GM23338 (cell line): ENCODE data around the gene CD1D. TPM values are rescaled to one million over a fixed set of nuclear protein-coding genes. Genes with fewer than 3 reads are reported as not detected.

Experiments
- ATAC-seq: fragments of 200-7000 bp; cut with Tn5 transposase; 3 replicates; pipeline ENCODE4 v1.9.1; 2020
- DNase-seq: peaks from one replicate; pipeline ENCODE4 v3.0.0-alpha.2; 2015; ENCODE audit warnings: low spot score
- H2AFZ ChIP-seq: fragments of 200-600 bp; sonication (generic); 2 replicates; pipeline ENCODE4 v1.8.0; 2016; ENCODE audit warnings: antibody characterized with exemption, mild to moderate bottlenecking, moderate library complexity
- H3F3A ChIP-seq: fragments of 200-600 bp; sonication (generic); replicated peaks from 2 replicates; pipeline ENCODE4 v1.8.0; 2017; ENCODE audit warnings: antibody characterized with exemption, mixed run types, low read depth
- H3K27ac ChIP-seq: fragments of 200-600 bp; sonication (generic); 2 replicates; pipeline ENCODE4 v1.6.1; 2016; ENCODE audit warnings: low read depth
- H3K27me3 ChIP-seq: fragments of 200-600 bp; sonication (generic); 2 replicates; pipeline ENCODE4 v1.8.0; 2016; ENCODE audit warnings: mild to moderate bottlenecking, mixed run types, moderate library complexity; ENCODE audit not compliant: insufficient read depth
- H3K36me3 ChIP-seq: fragments of 200-600 bp; sonication (generic); 2 replicates; pipeline ENCODE4 v1.8.0; 2016; ENCODE audit warnings: mild to moderate bottlenecking; ENCODE audit not compliant: insufficient read depth
- H3K4me1 ChIP-seq: fragments of 200-600 bp; sonication (generic); 2 replicates; pipeline ENCODE4 v1.8.0; 2016; ENCODE audit warnings: mild to moderate bottlenecking, moderate library complexity; ENCODE audit not compliant: insufficient read depth
- H3K4me2 ChIP-seq: fragments of 200-600 bp; sonication (generic); 2 replicates; pipeline ENCODE4 v1.7.1; 2017; ENCODE audit warnings: mixed run types
- H3K4me3 ChIP-seq: fragments of 200-600 bp; sonication (generic); 2 replicates; pipeline ENCODE4 v1.6.1; 2016; ENCODE audit warnings: mixed run types
- H3K79me2 ChIP-seq: fragments of 200-600 bp; sonication (generic); replicated peaks from 2 replicates; pipeline ENCODE4 v1.8.0; 2017; ENCODE audit warnings: mild to moderate bottlenecking; ENCODE audit not compliant: insufficient read depth
- H3K9me2 ChIP-seq: fragments of 200-600 bp; sonication (generic); 2 replicates; pipeline ENCODE4 v1.8.0; 2017; ENCODE audit not compliant: insufficient read depth
- H4K20me1 ChIP-seq: fragments of 200-600 bp; sonication (generic); replicated peaks from 2 replicates; pipeline ENCODE4 v1.8.0; 2017; ENCODE audit warnings: mild to moderate bottlenecking; ENCODE audit not compliant: insufficient read depth
- H3K27ac Mint-ChIP-seq: 2 replicates; pipeline ENCODE4 v1.8.0; 2020; ENCODE audit warnings: inconsistent platforms, mild to moderate bottlenecking, moderate library complexity, mixed read lengths
- H3K27me3 Mint-ChIP-seq: 3 replicates; pipeline ENCODE4 v1.8.0; 2022; ENCODE audit warnings: low read depth, mild to moderate bottlenecking, moderate library complexity, mixed read lengths, inconsistent platforms; ENCODE audit not compliant: insufficient read depth, poor library complexity
- H3K36me3 Mint-ChIP-seq: 3 replicates; pipeline ENCODE4 v1.8.0; 2021; ENCODE audit warnings: low read depth, mild to moderate bottlenecking, inconsistent platforms, moderate library complexity, mixed read lengths
- H3K4me1 Mint-ChIP-seq: 3 replicates; pipeline ENCODE4 v1.8.0; 2020; ENCODE audit warnings: mild to moderate bottlenecking, inconsistent platforms, mixed read lengths
- H3K4me3 Mint-ChIP-seq: 3 replicates; pipeline ENCODE4 v1.8.0; 2021; ENCODE audit warnings: moderate library complexity, mild to moderate bottlenecking, inconsistent platforms, mixed read lengths
- H3K9me3 Mint-ChIP-seq: 3 replicates; pipeline ENCODE4 v1.8.0; 2020; ENCODE audit warnings: moderate library complexity, mild to moderate bottlenecking, inconsistent platforms, mixed read lengths
- CREB1 ChIP-seq: fragments of 250-450 bp; sonication (Bioruptor Pico); IDR thresholded peaks from 2 replicates; pipeline ENCODE4 v1.5.0; 2020; ENCODE audit warnings: low read depth, mild to moderate bottlenecking, moderate library complexity
- EZH2 ChIP-seq: fragments of 200-600 bp; sonication (generic); IDR thresholded peaks from one replicate; pipeline ENCODE4 v1.8.0; 2017; ENCODE audit warnings: antibody characterized with exemption, mild to moderate bottlenecking, low read depth; ENCODE audit not compliant: unreplicated experiment
- EZH2phosphoT487 ChIP-seq: fragments of 200-600 bp; sonication (generic); IDR thresholded peaks from one replicate; pipeline ENCODE4 v1.8.1; 2018; ENCODE audit warnings: antibody characterized with exemption; ENCODE audit not compliant: unreplicated experiment
- JUNB ChIP-seq: IDR thresholded peaks from one replicate; pipeline ENCODE4 v1.6.1; 2016; ENCODE audit warnings: antibody characterized with exemption; ENCODE audit not compliant: unreplicated experiment
- NANOG ChIP-seq: IDR thresholded peaks from 2 replicates; pipeline ENCODE4 v1.6.1; 2016; ENCODE audit warnings: antibody characterized with exemption, borderline replicate concordance
- POLR2AphosphoS5 ChIP-seq: IDR thresholded peaks from 2 replicates; pipeline ENCODE4 v1.6.1; 2016; ENCODE audit warnings: antibody characterized with exemption, low read depth
- REST ChIP-seq: IDR thresholded peaks from one replicate; pipeline ENCODE4 v1.6.1; 2018; ENCODE audit warnings: antibody characterized with exemption; ENCODE audit not compliant: unreplicated experiment
- STAT1 ChIP-seq: IDR thresholded peaks from one replicate; pipeline ENCODE4 v1.6.1; 2016; ENCODE audit warnings: antibody characterized with exemption; ENCODE audit not compliant: unreplicated experiment
- ZNF114 ChIP-seq: fragments of 250-450 bp; sonication (Bioruptor Pico); IDR thresholded peaks from 2 replicates; pipeline ENCODE4 v1.5.0; 2020; ENCODE audit warnings: mild to moderate bottlenecking, moderate library complexity
- ZNF331 ChIP-seq: fragments of 250-450 bp; sonication (Bioruptor Pico); IDR thresholded peaks from 2 replicates; pipeline ENCODE4 v1.5.0; 2020; ENCODE audit warnings: low read depth, mild to moderate bottlenecking, moderate library complexity
- ZNF462 ChIP-seq: fragments of 250-450 bp; sonication (Bioruptor Pico); IDR thresholded peaks from 2 replicates; pipeline ENCODE4 v1.5.0; 2020; ENCODE audit warnings: mild to moderate bottlenecking, moderate library complexity
- polyA plus RNA-seq: library from polyadenylated mRNA; unstranded; fragments of >200 nt; fragmentation: Nextera tagmentation; extraction: Ambion mirVana; gene quantifications from 2 replicates; pipeline ENCODE4 v1.2.1, GENCODE V29; 2016
- total RNA-seq: library from RNA; depleted of rRNA; stranded (reverse); fragments of >200 nt; shearing (Covaris generic); gene quantifications from 2 replicates; pipeline ENCODE4 v1.2.3, GENCODE V29; 2014
- TF ChIP-seq, protein P1 (sequence below): IDR thresholded peaks from 2 replicates; pipeline ENCODE4 v1.6.1; 2016; ENCODE audit warnings: antibody characterized with exemption
- TF ChIP-seq, protein P2 (sequence below), 2 experiments: fragments of 200-600 bp in 1 of 2; sonication (generic) in 1 of 2; conservative IDR thresholded peaks; 2 replicates each; pipeline versions ENCODE4 v1.5.1 to v1.6.1; 2016 to 2017; ENCODE audit warnings: antibody characterized with exemption in 2 of 2, low read depth in 2 of 2, mild to moderate bottlenecking in 2 of 2, moderate library complexity in 1 of 2

Gene CD1D
- total and polyA plus RNA-seq, 2 experiments from 2014 or later: 1.5 to 2.7 TPM

- H3F3A ChIP-seq: no peaks in the 10 kb centered on the region
- ATAC-seq: no peak
- H2AFZ ChIP-seq: no peak overlapping the region
- H3K4me1 ChIP-seq: no peaks in the 10 kb centered on the region
- no peak for DNase-seq
- TF ChIP-seq ZNF462 (CRISPR knock-in tag) (no peak), POLR2AphosphoS5 (no peak), ZNF114 (no peak), CREB1 (no peak), STAT1 (no peak), EZH2 (no peak), ZNF331 (no peak), REST (no peak), EZH2phosphoT487 (no peak), JUNB (no peak), NANOG (no peak)
- TF ChIP-seq, protein P1, sequence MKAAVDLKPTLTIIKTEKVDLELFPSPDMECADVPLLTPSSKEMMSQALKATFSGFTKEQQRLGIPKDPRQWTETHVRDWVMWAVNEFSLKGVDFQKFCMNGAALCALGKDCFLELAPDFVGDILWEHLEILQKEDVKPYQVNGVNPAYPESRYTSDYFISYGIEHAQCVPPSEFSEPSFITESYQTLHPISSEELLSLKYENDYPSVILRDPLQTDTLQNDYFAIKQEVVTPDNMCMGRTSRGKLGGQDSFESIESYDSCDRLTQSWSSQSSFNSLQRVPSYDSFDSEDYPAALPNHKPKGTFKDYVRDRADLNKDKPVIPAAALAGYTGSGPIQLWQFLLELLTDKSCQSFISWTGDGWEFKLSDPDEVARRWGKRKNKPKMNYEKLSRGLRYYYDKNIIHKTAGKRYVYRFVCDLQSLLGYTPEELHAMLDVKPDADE: no peak
- TF ChIP-seq, protein P2, sequence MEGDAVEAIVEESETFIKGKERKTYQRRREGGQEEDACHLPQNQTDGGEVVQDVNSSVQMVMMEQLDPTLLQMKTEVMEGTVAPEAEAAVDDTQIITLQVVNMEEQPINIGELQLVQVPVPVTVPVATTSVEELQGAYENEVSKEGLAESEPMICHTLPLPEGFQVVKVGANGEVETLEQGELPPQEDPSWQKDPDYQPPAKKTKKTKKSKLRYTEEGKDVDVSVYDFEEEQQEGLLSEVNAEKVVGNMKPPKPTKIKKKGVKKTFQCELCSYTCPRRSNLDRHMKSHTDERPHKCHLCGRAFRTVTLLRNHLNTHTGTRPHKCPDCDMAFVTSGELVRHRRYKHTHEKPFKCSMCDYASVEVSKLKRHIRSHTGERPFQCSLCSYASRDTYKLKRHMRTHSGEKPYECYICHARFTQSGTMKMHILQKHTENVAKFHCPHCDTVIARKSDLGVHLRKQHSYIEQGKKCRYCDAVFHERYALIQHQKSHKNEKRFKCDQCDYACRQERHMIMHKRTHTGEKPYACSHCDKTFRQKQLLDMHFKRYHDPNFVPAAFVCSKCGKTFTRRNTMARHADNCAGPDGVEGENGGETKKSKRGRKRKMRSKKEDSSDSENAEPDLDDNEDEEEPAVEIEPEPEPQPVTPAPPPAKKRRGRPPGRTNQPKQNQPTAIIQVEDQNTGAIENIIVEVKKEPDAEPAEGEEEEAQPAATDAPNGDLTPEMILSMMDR (conservative IDR thresholded peaks at IDR 0.05; ENCODE audit: low read depth in 2 of 2): no peak
- H3K36me3 Mint-ChIP-seq: no peaks in the 10 kb centered on the region
- H4K20me1 ChIP-seq: no peaks in the 10 kb centered on the region
- H3K4me3 Mint-ChIP-seq: no peak overlapping the region
- H3K27me3 ChIP-seq: peaks cover 15% of the 10 kb centered on the region; the same call in 1 of the 2 replicates
- no peaks in the 10 kb centered on the region; the same call in 1 of the 2 replicates for H3K36me3 ChIP-seq
- H3K4me2 ChIP-seq: no peak overlapping the region
- no peak overlapping the region for H3K27ac Mint-ChIP-seq
- no peaks in the 10 kb centered on the region; the same call in 2 of the 3 replicates for H3K9me3 Mint-ChIP-seq
- no peaks in the 10 kb centered on the region for H3K79me2 ChIP-seq
- peaks cover 7% of the 10 kb centered on the region for H3K27me3 Mint-ChIP-seq
- no peak overlapping the region for H3K4me3 ChIP-seq
- no peaks in the 10 kb centered on the region; the same call in 2 of the 3 replicates for H3K4me1 Mint-ChIP-seq
- H3K9me2 ChIP-seq: peaks cover 26% of the 10 kb centered on the region
- H3K27ac ChIP-seq: no peak overlapping the region
Measured at GRCh38 chr1:158146165-158146564, 34.5 kb upstream of the CD1D start.
